ENCODE measurements around the gene DNPEP.

The DNPEP gene

DNA sequence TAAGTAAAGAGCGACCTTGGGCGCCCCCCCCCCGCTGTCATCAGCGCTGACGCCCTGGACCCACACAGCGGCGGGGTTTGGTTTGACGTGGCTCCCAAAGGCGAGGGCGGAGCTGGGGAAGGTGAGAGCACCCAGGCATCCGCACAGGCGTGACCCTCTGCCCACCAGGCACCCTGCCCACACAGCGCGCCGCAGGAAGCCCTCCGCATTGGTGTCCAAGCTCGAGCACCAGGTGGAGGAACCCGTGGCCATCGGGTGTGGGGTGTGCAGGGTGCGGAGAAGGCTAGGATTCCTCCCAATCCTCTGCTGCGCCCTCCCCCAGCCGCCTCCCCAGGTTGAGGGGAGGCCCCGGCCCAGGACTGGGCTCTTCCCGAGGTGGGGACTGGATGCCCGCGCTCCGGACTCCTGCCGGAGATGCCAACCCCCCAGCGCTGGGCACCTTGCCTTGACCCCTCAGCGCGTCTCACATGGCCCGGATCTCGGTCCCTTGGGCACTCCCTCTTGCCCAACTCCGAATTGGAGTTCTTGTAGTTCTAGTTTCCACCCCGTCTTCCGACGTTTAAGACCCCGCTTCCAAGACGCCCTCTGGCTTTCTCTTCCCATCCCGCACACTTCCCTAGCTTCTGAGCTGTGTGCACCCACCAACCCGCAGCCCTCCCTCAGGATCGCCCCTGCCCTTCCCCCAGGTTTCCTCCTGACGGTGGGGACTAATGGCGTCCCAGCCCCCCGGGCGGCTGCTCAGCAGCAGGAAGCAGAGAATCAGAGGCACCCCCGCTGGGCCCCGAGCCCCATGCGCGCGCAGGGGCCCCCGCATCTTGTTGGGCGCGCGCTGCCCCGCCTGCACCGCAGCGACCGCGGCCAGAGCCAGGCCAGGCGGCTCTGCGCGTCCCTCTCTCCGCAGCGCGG is 29.3 kb downstream of the DNPEP start:
- TF ChIP-seq, protein P1, sequence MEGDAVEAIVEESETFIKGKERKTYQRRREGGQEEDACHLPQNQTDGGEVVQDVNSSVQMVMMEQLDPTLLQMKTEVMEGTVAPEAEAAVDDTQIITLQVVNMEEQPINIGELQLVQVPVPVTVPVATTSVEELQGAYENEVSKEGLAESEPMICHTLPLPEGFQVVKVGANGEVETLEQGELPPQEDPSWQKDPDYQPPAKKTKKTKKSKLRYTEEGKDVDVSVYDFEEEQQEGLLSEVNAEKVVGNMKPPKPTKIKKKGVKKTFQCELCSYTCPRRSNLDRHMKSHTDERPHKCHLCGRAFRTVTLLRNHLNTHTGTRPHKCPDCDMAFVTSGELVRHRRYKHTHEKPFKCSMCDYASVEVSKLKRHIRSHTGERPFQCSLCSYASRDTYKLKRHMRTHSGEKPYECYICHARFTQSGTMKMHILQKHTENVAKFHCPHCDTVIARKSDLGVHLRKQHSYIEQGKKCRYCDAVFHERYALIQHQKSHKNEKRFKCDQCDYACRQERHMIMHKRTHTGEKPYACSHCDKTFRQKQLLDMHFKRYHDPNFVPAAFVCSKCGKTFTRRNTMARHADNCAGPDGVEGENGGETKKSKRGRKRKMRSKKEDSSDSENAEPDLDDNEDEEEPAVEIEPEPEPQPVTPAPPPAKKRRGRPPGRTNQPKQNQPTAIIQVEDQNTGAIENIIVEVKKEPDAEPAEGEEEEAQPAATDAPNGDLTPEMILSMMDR (conservative IDR thresholded peaks at IDR 0.05; ENCODE audit: low read depth), result no peak
- DNase-seq (ENCODE audit: low spot score), result no peak
- H3K27ac ChIP-seq, result no peak overlapping the region
- ChIA-PET POLR2A (ENCODE audit: low non-redundant PET) (no interaction called here), CTCF (no interaction called here)

DNA sequence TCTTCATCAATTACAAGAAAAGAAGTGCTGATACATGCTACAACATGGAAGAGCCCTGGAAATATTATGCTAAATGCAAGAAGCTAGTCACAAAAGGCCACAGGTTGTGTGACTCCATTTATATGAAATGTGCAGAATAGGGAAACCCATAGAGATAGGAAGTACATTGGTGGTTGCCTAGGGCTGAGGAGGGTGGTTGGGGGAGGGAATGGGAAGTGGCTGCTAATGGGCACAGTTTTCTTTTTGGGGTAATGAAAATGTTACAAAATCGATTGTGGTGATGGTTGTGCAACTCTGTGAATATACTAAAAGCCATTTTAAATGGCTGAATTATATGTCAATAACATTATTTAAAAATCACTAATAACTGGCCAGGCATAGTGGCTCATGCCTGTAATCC is 30.9 kb downstream of the DNPEP start:
- H3K27ac ChIP-seq, result no peak overlapping the region
- ChIA-PET CTCF (interaction anchor here (0.7 kb wide), 1 partner anchor 283 kb away, joined by 6 read pairs; no protein-coding TSS in a partner anchor), POLR2A (ENCODE audit: low non-redundant PET) (no interaction called here)
- no peak for DNase-seq (ENCODE audit: low spot score)
- TF ChIP-seq, protein P1 (conservative IDR thresholded peaks at IDR 0.05; ENCODE audit: low read depth), result no peak

DNA sequence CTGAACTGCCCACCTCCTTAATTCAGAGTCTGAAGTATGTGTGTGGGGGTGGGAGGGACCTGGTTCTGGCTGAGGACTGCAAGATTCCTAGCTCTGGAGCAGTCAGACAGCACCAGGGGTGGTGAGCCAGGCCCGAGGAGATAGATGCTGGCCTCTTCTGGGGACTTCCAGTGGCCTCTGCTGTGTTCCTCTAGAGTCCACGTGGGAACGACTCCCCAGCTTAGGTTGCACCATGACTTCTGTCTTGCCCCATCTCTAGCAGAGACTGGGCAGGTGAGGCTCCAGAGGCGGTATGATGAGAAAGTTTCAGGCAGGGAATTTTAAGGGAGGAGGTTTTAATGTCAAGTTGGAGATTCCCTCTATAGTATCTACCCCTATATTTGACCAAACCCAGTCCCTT is 33.1 kb downstream of the DNPEP start:
- TF ChIP-seq, protein P1 (conservative IDR thresholded peaks at IDR 0.05; ENCODE audit: low read depth), result no peak
- DNase-seq (ENCODE audit: low spot score), result no peak
- no peak overlapping the region for H3K27ac ChIP-seq
- ChIA-PET POLR2A (ENCODE audit: low non-redundant PET) (no interaction called here), CTCF (no interaction called here)

DNA sequence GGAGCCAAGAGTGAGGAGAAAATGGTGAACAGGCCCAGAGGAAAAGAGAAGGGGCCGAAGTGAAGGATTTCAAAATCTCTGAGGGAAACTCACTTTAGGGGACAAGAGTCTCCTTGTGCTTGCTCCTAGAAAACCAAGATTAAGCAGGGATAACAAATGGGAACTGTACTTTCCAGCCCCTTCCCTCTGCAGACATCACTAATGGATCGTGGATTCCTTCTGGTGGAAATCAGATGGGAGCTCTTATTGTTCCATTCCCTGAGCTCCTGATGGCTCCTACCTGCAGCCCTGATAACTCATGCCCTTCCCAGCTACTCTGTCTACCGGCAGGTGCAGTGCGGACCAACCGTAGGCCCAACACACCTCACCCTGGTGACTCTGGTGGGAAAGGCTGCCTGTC is 34.6 kb downstream of the DNPEP start:
- ChIA-PET POLR2A (ENCODE audit: low non-redundant PET) (no interaction called here), CTCF (no interaction called here)
- TF ChIP-seq, protein P1 (conservative IDR thresholded peaks at IDR 0.05; ENCODE audit: low read depth), result no peak
- no peak overlapping the region for H3K27ac ChIP-seq
- DNase-seq (ENCODE audit: low spot score), result no peak

DNA sequence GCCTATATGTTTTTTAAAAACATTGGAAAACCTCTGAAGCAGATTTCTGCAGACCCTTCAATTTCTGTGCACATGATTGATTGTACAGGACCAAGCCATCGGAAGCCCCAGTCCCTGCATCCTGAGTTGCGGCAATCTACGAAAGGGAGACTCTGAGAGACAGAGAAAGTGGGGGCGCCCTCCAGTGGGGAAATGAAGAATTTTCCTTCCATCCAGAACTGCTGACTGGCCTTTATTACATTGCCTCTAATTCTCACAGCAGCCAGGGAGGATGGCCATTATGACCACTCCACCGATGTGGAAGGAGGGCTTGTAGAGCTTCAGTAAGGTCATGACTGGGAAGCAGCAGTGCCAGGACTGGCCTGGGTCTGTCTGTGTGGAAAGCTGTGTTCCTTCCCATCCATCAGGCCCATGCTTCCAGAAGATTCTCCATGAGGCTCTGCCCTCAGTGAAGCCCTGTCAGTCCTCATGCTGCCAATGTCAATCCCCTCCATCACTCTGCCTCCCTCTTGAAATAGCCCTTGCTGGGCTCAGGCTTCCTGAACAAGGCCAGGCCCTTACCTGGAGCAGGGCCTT is 35.2 kb downstream of the DNPEP start:
- H3K27ac ChIP-seq, result no peak overlapping the region
- TF ChIP-seq, protein P1 (conservative IDR thresholded peaks at IDR 0.05; ENCODE audit: low read depth), result peak; percentile 63
- DNase-seq (ENCODE audit: low spot score), result peak; percentile 55
- ChIA-PET POLR2A (ENCODE audit: low non-redundant PET) (no interaction called here), CTCF (interaction anchor here (0.6 kb wide), 1 partner anchor 17 kb away, joined by 5 read pairs; no protein-coding TSS in a partner anchor)

DNA sequence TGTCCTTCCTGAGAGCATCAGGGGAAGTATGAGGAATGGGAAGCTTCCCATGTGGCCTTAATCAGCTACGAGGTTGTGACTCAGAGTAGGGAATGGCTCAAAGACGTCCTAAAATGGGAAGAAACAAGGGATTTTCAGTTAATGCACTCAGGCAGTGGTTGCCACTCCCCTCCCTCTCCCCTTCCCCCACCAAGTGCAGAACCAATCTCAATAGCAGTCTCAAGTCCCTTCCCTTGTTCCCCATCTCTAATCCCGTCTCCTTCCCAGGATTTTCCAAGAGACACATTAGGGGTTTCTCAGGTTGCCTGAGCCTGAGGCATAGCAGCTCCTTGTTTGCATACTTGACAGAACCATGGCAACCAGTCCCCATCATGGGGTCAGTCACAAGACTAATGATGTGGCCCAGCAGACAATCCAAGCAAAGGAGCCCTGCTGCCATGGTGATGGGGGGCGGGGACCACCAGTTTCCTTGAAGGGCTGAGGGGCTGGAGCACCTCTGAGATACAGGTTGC is 36.9 kb downstream of the DNPEP start:
- no peak for DNase-seq (ENCODE audit: low spot score)
- POLR2A ChIA-PET (ENCODE audit: low non-redundant PET), result no interaction called here
- H3K27ac ChIP-seq, result no peak overlapping the region
- CTCF ChIA-PET, result no interaction called here
- TF ChIP-seq, protein P1 (conservative IDR thresholded peaks at IDR 0.05; ENCODE audit: low read depth), result no peak

All from RWPE1 (cell line).